Keratinocyte (primary cell): ENCODE results near the gene ISM1.

Source experiments
- EZH2 ChIP-seq: IDR thresholded peaks from one replicate; pipeline ENCODE4 v1.6.1; 2012; ENCODE audit warnings: inconsistent platforms, mild to moderate bottlenecking, low read length, moderate library complexity
- TF ChIP-seq, protein P1 (sequence below), 3 experiments: IDR thresholded peaks in 1 of 3; conservative IDR thresholded peaks in 1 of 3; optimal IDR thresholded peaks in 1 of 3; 2 replicates in 2 of 3; 3 replicates in 1 of 3; pipeline versions ENCODE3 to v1.5.1; 2011; ENCODE audit warnings: low read length in 3 of 3, mild to moderate bottlenecking in 3 of 3, moderate library complexity in 2 of 3, control low read depth in 1 of 3, inconsistent platforms in 1 of 3; ENCODE audit not compliant: insufficient read depth in 2 of 3; ENCODE audit errors: extremely low read depth in 1 of 3

DNA sequence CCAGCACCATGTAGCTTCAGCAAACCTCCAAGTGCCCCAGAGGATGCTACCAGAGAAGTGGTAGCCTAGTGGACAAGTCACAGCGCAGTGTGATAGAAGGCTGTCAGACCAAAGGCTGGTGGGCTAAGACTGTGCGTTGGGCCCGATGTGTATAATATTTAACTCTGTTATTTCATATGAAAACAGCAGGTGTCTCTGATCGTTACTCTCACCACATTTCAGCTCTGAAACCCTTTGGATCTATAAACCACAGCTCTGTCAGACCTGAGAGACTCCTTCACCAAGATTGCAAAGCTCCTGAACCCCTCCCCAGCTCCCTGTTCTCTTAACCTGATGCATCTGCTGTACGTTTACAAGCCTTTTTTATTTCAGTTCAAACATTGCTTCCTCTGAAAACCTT lies 43.8 kb downstream of the ISM1 start:
- TF ChIP-seq, protein P1, sequence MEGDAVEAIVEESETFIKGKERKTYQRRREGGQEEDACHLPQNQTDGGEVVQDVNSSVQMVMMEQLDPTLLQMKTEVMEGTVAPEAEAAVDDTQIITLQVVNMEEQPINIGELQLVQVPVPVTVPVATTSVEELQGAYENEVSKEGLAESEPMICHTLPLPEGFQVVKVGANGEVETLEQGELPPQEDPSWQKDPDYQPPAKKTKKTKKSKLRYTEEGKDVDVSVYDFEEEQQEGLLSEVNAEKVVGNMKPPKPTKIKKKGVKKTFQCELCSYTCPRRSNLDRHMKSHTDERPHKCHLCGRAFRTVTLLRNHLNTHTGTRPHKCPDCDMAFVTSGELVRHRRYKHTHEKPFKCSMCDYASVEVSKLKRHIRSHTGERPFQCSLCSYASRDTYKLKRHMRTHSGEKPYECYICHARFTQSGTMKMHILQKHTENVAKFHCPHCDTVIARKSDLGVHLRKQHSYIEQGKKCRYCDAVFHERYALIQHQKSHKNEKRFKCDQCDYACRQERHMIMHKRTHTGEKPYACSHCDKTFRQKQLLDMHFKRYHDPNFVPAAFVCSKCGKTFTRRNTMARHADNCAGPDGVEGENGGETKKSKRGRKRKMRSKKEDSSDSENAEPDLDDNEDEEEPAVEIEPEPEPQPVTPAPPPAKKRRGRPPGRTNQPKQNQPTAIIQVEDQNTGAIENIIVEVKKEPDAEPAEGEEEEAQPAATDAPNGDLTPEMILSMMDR (optimal IDR thresholded peaks at IDR 0.05 in 1 of 3, IDR thresholded peaks at IDR 0.05 in 1 of 3, conservative IDR thresholded peaks at IDR 0.05 in 1 of 3; ENCODE audit: extremely low read depth in 1 of 3, insufficient read depth in 2 of 3, low read length in 3 of 3): no peak
- no peak for TF ChIP-seq EZH2
